Measurements from ENCODE around the gene OPTC. TPM values are rescaled to one million over a fixed set of nuclear protein-coding genes. Genes with fewer than 3 reads are reported as not detected.
"Not testable (repeated sequence)": the region's sequence is repeated elsewhere in the genome, so short reads cannot be mapped to it uniquely, and the experiment has no call there.

Gene OPTC
- total RNA-seq, 1 donor from 2014 or later = not detected

GRCh38 chr1:203465948-203466347 is 28.0 kb upstream of the OPTC start:
- no peak for DNase-seq

- not testable (repeated sequence) for DNase-seq
These were observed 26.9 kb upstream of the OPTC start for GRCh38 chr1:203466906-203467549.

GRCh38 chr1:203467550-203467921 is 26.4 kb upstream of the OPTC start:
- no peak for DNase-seq

GRCh38 chr1:203468326-203468725 is 25.6 kb upstream of the OPTC start:
- no peak for DNase-seq

GRCh38 chr1:203470240-203470639 is 23.7 kb upstream of the OPTC start:
- no peak for DNase-seq

- no peak for DNase-seq
These were observed 22.1 kb upstream of the OPTC start for GRCh38 chr1:203471841-203472240.

GRCh38 chr1:203473281-203473680 is 20.7 kb upstream of the OPTC start:
- DNase-seq = no peak

GRCh38 chr1:203473781-203474305 is 20.1 kb upstream of the OPTC start:
- DNase-seq = no peak

- DNase-seq = no peak
These were observed 18.7 kb upstream of the OPTC start, which contains the start of gene PRELP for GRCh38 chr1:203475012-203475981. TSS of gene PRELP (plus strand) at chr1:203475806. CDS start at chr1:203483185, 7,379 bp downstream.

- DNase-seq = no peak
These were observed 17.6 kb upstream of the OPTC start for GRCh38 chr1:203476216-203476814.

- DNase-seq = no peak
These were observed 16.2 kb upstream of the OPTC start for GRCh38 chr1:203477748-203478147.

GRCh38 chr1:203478231-203478630 is 15.7 kb upstream of the OPTC start:
- DNase-seq = no peak

GRCh38 chr1:203478986-203479385 is 15.0 kb upstream of the OPTC start:
- DNase-seq = no peak

- no peak for DNase-seq
These were observed 14.3 kb upstream of the OPTC start for GRCh38 chr1:203479646-203480045.

- no peak for DNase-seq
These were observed 13.9 kb upstream of the OPTC start for GRCh38 chr1:203480084-203480483.

- peak; percentile 56 for DNase-seq
These were observed 13.3 kb upstream of the OPTC start for GRCh38 chr1:203480525-203481084.

- no peak for DNase-seq
These were observed 12.8 kb upstream of the OPTC start for GRCh38 chr1:203481196-203481595.

- DNase-seq = no peak
These were observed 7.2 kb upstream of the OPTC start for GRCh38 chr1:203486618-203487370.

GRCh38 chr1:203488539-203488938 is 5.4 kb upstream of the OPTC start:
- no peak for DNase-seq

- no peak for DNase-seq
These were observed 3.3 kb upstream of the OPTC start for GRCh38 chr1:203490607-203491006.

- no peak for DNase-seq
These were observed 2.3 kb upstream of the OPTC start for GRCh38 chr1:203491664-203492063.
